ENCODE results near the gene THOC5. TPM values are rescaled to one million over a fixed set of nuclear protein-coding genes. Genes with fewer than 3 reads are reported as not detected.
"Not testable (repeated sequence)": the region's sequence is repeated elsewhere in the genome, so short reads cannot be mapped to it uniquely, and the experiment has no call there.

THOC5 gene
- total and polyA plus RNA-seq, 2 donors from 2014 or later = 23.1 to 37.9 TPM

DNA sequence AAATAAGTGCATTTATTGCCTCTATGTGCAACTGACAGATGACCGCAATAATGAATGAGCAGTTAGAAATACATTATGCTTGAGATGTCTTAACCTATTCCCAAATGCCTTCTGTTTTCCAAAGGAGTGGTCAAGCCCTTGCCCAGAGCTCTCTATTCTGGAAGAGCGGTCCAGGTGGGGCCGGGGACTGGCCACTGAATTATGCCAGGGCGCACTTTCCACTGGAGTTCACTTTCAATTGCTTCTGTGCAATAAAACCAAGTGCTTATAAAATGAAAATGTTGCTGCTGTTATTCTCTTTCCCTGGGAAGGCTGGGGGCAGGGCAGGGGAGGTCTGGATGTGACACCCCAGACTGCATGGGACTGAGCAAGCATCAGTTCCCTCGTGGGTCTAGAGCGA lies 62.5 kb downstream of the THOC5 start:
- Histone ChIP-seq H3K27ac (ENCODE audit: low read depth in 2 of 2, low read length in 2 of 2) (no peak overlapping the region), H3K4me3 (ENCODE audit: low read length in 3 of 3) (no peak overlapping the region), H3K36me3 (ENCODE audit: control insufficient read depth in 2 of 3, insufficient read depth in 3 of 3, low read length in 3 of 3) (no peaks in the 10 kb centered on the region), H3K9me3 (ENCODE audit: control insufficient read depth in 2 of 3, insufficient read depth in 1 of 3, low read length in 3 of 3) (peaks cover 0 to 7% (median 3%) of the 10 kb centered on the region in 3 donors), H3K4me1 (ENCODE audit: control insufficient read depth in 2 of 3, insufficient read depth in 2 of 3, low read depth in 1 of 3, low read length in 3 of 3) (no peaks in the 10 kb centered on the region), H3K9ac (ENCODE audit: low read length in 3 of 3) (no peak overlapping the region), H3K27me3 (ENCODE audit: control insufficient read depth, insufficient read depth, low read length) (no peaks in the 10 kb centered on the region)
- DNase-seq (no peak), FAIRE-seq (no peak)
- intact Hi-C loops (cut with DNase I) = no loop called here
- no peak for TF ChIP-seq CTCF (IDR thresholded peaks at IDR 0.05; ENCODE audit: borderline replicate concordance, extremely low read depth, insufficient read depth)

- DNase-seq; intact Hi-C loops (cut with DNase I); H3K27me3 ChIP-seq (ENCODE audit: control insufficient read depth, insufficient read depth, low read length); H3K4me1 ChIP-seq (ENCODE audit: control insufficient read depth in 2 of 3, insufficient read depth in 2 of 3, low read depth in 1 of 3, low read length in 3 of 3); FAIRE-seq; H3K4me3 ChIP-seq (ENCODE audit: low read length in 3 of 3); H3K9ac ChIP-seq (ENCODE audit: low read length in 3 of 3); H3K9me3 ChIP-seq (ENCODE audit: control insufficient read depth in 2 of 3, insufficient read depth in 1 of 3, low read length in 3 of 3); H3K27ac ChIP-seq (ENCODE audit: low read depth in 2 of 2, low read length in 2 of 2); H3K36me3 ChIP-seq (ENCODE audit: control insufficient read depth in 2 of 3, insufficient read depth in 3 of 3, low read length in 3 of 3): not testable (repeated sequence)
These were observed 64.3 kb downstream of the THOC5 start for GRCh38 chr22:29489127-29489780.

DNA sequence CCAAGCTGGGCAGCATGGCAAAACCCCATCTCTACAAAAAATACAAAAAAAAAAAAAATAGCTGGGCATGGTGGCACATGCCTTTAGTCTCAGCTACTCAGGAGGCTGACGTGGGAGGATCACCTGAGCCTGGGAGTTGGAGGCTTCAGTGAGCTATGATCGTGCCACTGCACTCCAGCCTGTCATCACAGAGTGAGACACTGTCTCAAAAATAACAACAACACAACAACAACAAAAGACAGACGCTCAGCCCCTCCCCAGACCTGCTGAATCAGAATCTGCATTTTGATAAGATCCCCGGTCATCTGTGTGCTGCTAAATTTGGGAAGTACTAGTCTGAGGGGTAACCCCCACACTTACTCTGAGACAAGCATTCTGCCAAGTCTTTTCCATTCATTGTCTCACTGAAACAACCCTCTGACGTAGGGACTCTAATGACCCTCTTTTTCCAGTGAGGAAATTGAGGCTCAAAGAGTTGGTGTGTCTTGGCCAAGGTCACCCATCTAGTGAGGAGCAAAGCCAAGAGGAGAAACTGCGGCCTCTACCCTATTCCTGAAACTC lies 66.1 kb downstream of the THOC5 start:
- intact Hi-C loops (cut with DNase I) = no loop called here
- DNase-seq = no peak
- TF ChIP-seq CTCF (IDR thresholded peaks at IDR 0.05; ENCODE audit: borderline replicate concordance, extremely low read depth, insufficient read depth) = no peak

GRCh38 chr22:29485448-29485847 lies 68.1 kb downstream of the THOC5 start:
- no peak for TF ChIP-seq CTCF (IDR thresholded peaks at IDR 0.05; ENCODE audit: borderline replicate concordance, extremely low read depth, insufficient read depth)
- no peak overlapping the region for H3K27ac ChIP-seq (ENCODE audit: low read depth in 2 of 2, low read length in 2 of 2)
- intact Hi-C loops (cut with DNase I) = no loop called here
- DNase-seq (no peak), FAIRE-seq (no peak)
- no peaks in the 10 kb centered on the region for H3K27me3 ChIP-seq (ENCODE audit: control insufficient read depth, insufficient read depth, low read length)
- H3K9me3 ChIP-seq (ENCODE audit: control insufficient read depth in 2 of 3, insufficient read depth in 1 of 3, low read length in 3 of 3) = no peaks in the 10 kb centered on the region
- no peaks in the 10 kb centered on the region for H3K36me3 ChIP-seq (ENCODE audit: control insufficient read depth in 2 of 3, insufficient read depth in 3 of 3, low read length in 3 of 3)
- H3K4me3 ChIP-seq (ENCODE audit: low read length in 3 of 3) = no peak overlapping the region
- H3K9ac ChIP-seq (ENCODE audit: low read length in 3 of 3) = no peak overlapping the region
- peaks cover 0 to 7% (median 0%) of the 10 kb centered on the region in 3 donors for H3K4me1 ChIP-seq (ENCODE audit: control insufficient read depth in 2 of 3, insufficient read depth in 2 of 3, low read depth in 1 of 3, low read length in 3 of 3)

More for the DNA sequence above, 66.1 kb downstream of the THOC5 start:
- FAIRE-seq = no peak
- Histone ChIP-seq H3K27me3 (ENCODE audit: control insufficient read depth, insufficient read depth, low read length) (no peaks in the 10 kb centered on the region), H3K9me3 (ENCODE audit: control insufficient read depth in 2 of 3, insufficient read depth in 1 of 3, low read length in 3 of 3) (no peaks in the 10 kb centered on the region), H3K4me3 (ENCODE audit: low read length in 3 of 3) (no peak overlapping the region), H3K4me1 (ENCODE audit: control insufficient read depth in 2 of 3, insufficient read depth in 2 of 3, low read depth in 1 of 3, low read length in 3 of 3) (no peaks in the 10 kb centered on the region), H3K27ac (ENCODE audit: low read depth in 2 of 2, low read length in 2 of 2) (no peak overlapping the region), H3K9ac (ENCODE audit: low read length in 3 of 3) (no peak overlapping the region), H3K36me3 (ENCODE audit: control insufficient read depth in 2 of 3, insufficient read depth in 3 of 3, low read length in 3 of 3) (no peaks in the 10 kb centered on the region)

Measured in kidney (tissue), 14 donors.